GM21723 (cell line): Measurements from ENCODE around the gene CLPSL2.

Experiments used
- ATAC-seq: cut with Tn5 transposase; IDR thresholded peaks from one replicate; pipeline ENCODE4 v1.9.1; 2021; ENCODE audit warnings: mild to moderate bottlenecking, moderate library complexity; ENCODE audit not compliant: unreplicated experiment

CLPSL2 gene

DNA sequence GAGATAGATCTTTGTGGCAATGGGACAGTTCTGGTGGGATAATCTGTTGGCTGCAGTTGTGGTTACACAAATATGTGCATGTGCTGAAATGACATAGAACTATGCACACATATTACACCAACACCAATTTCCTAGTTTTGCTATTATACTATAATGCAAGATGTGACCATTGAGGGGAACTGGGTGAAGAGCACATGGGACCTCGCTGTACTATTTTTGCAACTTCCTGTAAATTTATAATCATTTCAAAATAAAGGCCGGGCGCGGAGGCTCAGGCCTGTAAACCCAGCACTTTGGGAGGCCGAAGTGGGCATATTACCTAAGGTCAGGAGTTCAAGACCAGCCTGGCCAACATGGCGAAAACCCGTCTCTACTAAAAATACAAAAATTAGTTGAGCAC is 30.9 kb upstream of the CLPSL2 start:
- no peak for ATAC-seq

DNA sequence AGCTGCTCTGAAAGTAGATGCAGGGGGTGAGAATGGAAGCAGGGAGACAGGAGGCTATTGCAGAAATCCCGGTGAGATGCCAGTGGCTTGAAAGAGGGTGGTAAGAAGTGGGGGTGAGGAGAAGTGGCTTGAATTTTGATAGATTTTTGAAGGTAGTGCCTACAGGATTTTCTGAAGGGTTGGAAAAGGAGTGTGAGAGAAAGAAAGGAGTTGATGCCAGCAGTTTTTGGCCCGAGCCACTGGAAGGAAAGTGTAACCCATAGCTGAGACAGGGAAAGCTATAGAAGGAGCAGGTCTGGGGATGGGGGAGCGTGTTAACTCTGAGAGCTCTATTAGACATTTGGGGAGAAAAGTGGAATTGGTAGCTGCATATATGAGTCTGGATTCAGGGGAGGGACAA is 29.9 kb upstream of the CLPSL2 start:
- ATAC-seq = no peak

- no peak for ATAC-seq
These were observed 28.5 kb upstream of the CLPSL2 start for GRCh38 chr6:35747877-35748276.

GRCh38 chr6:35750557-35750956 is 25.8 kb upstream of the CLPSL2 start:
- ATAC-seq = no peak

DNA sequence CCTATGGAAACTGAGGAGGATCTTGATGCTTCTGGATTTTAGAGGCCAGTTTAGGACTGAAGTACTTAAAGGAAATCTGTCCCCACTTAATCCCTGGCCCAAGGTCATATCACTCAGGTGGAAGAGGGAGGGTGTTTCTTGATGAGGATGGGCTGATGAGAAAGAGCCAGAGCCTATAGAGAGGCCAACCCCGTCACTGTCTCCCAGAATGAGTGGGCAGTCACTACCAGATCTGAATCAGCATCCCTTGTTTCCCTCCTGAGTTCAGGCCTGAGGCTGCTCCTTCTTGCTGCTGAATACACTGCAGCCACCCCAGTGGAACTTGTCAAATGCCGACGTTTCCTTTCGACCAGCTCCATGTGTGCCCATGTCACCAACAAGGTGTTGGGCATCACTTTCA is 24.8 kb upstream of the CLPSL2 start:
- ATAC-seq = no peak

- ATAC-seq = no peak
These were observed 24.1 kb upstream of the CLPSL2 start for GRCh38 chr6:35752330-35752729.

- ATAC-seq = no peak
These were observed 21.7 kb upstream of the CLPSL2 start for GRCh38 chr6:35754452-35755277.

GRCh38 chr6:35755278-35755924 is 21.0 kb upstream of the CLPSL2 start:
- ATAC-seq = no peak

DNA sequence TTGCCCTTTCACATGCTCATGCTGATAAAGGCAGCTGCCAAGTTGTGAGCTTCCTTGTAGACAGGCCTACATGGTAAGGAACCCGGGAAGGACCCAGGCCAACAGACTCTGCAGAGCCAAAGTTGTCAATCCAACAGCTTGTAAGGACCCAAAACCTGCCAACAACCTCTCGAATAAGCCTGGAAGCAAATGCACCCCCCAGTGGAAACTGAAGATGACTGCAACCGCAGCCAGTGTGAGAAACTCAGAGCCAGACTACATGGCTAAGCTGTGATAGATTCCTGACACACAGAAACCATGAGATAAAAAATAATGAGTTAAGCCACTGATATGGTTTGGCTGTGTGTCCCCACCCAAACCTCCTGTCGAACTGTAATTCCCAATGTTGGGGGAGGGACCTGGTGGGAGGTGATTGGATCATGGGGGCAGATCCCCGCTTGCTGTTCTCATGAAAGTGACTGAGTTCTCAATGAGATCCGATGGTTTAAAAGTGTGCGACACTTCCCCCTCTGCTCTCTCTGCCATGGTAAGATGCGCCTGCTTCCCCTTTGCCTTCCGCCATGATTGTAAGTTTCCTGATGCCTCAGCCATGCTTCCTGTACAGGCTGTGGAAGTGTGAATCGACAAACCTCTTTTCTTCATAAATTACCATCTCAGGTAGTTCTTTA is 18.8 kb upstream of the CLPSL2 start:
- ATAC-seq = no peak

DNA sequence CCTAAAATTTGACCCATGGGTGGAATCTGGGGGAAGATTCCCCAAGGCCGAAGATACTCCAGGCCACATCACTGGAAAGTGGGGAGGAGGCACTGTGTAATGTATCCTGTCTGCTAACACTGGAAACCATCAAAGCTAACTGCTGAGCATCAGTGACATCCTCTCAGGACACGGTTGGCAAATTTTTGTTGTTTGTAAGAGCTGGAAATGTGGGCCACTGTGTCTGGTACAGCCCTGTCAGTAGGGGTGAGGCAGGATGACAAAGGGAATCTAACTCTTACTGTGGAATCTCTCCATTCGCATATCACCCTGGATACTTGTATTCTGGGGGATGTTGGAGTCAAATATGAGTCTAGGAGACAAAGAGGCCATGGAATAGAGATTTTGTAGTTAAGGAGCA is 17.0 kb upstream of the CLPSL2 start:
- no peak for ATAC-seq

GRCh38 chr6:35765739-35766138 is 10.7 kb upstream of the CLPSL2 start:
- ATAC-seq = no peak

GRCh38 chr6:35769211-35769610 is 7.2 kb upstream of the CLPSL2 start:
- no peak for ATAC-seq

- no peak for ATAC-seq
These were observed 5.1 kb upstream of the CLPSL2 start for GRCh38 chr6:35771343-35771627.

DNA sequence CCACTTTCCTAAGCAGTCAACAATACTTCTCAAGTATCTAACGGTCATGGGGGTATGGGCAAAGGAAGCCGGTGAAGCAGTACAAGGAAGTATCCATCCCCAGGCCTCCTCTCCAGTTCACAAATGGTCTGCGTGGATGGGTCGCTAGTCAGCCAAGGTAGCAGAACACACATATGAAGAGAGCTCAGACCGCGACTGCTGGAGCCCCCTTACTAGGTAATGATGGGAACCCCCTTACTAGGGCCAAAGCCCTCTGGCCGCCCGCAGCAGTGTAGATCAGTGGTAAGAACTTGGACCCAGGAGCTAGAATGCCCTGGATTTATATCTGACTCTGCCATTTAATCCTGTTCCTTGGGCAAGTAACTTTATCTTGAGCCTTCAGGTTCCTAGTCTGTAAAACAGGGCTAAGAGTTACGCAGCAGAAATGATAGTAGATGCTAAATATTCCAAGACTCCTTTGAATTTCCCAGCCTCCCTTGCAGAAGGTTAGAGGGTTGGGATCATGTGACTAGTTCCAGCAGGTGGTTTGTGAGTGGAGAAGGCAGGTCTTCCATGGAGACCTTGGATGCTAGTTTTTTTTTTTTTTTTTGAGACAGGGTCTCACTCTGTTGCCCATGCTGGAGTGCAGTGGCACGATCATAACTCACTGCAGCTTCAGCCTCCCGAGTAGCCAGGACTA is 2.1 kb upstream of the CLPSL2 start:
- no peak for ATAC-seq

- no peak for ATAC-seq
These were observed 1.4 kb upstream of the CLPSL2 start for GRCh38 chr6:35775031-35775430.

DNA sequence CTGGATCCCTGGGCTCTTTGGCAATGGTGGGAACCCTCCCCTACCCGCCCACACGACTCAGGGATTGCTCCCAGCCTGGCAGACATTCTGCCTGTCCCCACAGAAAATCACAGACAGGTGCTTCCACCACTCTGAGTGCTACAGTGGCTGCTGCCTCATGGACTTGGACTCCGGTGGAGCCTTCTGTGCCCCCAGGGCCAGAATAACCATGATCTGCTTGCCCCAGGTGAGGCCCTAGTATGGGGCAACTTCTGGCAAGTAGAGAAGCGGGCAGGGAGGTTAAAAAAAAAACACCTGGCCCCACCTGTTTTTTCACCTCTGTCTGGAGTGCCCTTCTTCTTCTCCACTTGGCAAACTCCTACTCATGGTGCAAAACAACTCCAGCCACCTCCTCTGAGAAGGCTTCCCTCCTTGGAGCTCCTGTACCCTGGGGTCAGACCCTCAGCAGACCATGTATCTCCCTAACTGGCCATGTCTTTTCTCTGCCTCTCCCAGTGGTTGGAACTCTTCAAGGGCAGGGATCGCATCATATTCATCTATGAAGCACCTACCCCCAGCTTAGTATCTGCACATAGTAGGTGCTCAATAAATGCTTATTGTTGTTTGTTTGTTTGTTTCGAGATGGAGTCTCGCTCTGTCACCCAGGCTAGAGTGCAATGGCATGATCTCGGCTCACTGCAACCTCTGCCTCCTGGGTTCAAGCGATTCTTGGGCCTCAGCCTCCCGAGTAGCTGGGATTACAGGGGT is 1.1 kb downstream of the CLPSL2 start:
- ATAC-seq = no peak

DNA sequence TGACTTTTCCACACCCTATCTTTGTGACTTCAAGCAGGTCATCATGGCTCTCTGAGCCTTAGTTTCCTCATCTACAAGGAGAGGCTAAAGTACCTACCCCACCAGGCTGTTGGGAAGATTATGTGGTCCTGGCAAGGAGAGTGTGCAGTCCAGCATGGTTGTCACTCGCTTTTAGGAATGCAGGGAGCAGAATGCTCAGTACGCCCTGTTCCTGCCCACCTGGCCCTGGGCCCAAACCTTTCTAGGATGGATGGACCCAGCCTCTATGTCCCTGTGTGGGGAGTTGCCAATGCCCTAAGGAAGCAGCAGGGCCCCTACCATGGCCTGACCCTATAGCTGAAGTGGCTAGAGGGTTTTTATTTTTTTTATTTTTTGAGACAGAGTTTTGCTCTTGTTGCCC is 2.0 kb downstream of the CLPSL2 start:
- no peak for ATAC-seq

DNA sequence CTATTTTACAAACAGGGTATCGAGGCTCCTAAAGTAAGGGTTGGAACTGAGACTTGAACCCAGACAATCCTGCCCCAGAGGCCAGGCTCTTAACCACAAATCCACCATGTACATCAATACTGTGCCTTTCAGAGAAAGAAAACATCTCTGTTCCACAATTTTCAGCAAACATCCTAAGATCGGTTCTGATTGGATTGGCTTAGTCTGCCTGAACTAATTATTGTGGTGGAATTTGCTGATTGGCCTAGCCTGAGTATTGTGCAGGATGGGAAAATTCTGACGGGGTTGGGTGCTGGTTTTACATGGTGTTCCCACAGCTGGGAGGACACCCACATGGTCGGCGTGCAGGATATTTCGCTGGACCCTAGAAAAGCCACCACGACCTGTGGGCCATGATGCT is 4.3 kb downstream of the CLPSL2 start, which contains the start of gene CLPSL1:
TSS of gene CLPSL1 (plus strand) at position 301 of the 400 bp plus-strand sequence. CDS start at position 393, 92 bp downstream.
- ATAC-seq = no peak

- ATAC-seq = no peak
These were observed 4.9 kb downstream of the CLPSL2 start for GRCh38 chr6:35781290-35781689.

- no peak for ATAC-seq
These were observed 6.0 kb downstream of the CLPSL2 start for GRCh38 chr6:35782424-35782823.

GRCh38 chr6:35784200-35784599 is 7.8 kb downstream of the CLPSL2 start:
- ATAC-seq = no peak
